ENCODE data around the gene ERN2.
A peak's percentile ranks its signal among the peaks of the same experiment; 100 is the strongest.

ERN2 gene

DNA sequence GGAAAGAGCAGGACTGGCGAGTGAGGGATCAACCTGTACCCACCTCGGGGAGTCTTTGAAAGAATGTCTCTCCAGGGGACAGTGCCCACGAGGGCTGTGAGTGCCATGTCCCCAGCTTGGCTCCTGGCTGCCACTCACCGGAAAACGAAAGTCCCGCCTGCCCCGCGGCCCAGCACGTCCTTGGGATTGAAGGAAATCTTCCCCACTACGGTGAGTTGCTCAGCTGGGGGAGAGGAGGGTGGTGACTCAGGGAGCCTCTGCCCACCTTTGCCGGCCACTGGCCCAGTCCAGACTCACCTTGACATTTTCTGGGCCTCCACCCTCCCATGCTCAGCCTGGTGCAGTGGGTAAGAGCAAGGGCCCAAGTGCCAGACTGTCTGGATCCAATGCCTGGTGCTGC, 17.3 kb downstream of the ERN2 start:
- TF ChIP-seq, protein P1, sequence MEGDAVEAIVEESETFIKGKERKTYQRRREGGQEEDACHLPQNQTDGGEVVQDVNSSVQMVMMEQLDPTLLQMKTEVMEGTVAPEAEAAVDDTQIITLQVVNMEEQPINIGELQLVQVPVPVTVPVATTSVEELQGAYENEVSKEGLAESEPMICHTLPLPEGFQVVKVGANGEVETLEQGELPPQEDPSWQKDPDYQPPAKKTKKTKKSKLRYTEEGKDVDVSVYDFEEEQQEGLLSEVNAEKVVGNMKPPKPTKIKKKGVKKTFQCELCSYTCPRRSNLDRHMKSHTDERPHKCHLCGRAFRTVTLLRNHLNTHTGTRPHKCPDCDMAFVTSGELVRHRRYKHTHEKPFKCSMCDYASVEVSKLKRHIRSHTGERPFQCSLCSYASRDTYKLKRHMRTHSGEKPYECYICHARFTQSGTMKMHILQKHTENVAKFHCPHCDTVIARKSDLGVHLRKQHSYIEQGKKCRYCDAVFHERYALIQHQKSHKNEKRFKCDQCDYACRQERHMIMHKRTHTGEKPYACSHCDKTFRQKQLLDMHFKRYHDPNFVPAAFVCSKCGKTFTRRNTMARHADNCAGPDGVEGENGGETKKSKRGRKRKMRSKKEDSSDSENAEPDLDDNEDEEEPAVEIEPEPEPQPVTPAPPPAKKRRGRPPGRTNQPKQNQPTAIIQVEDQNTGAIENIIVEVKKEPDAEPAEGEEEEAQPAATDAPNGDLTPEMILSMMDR (IDR thresholded peaks at IDR 0.05; ENCODE audit: insufficient read depth, low read length): no peak
- TF ChIP-seq SPI1 (IDR thresholded peaks at IDR 0.05; ENCODE audit: borderline replicate concordance, low read depth): no peak
- TF ChIP-seq POLR2AphosphoS5 (IDR thresholded peaks at IDR 0.05; ENCODE audit: low read depth): no peak
- TF ChIP-seq, protein P2, sequence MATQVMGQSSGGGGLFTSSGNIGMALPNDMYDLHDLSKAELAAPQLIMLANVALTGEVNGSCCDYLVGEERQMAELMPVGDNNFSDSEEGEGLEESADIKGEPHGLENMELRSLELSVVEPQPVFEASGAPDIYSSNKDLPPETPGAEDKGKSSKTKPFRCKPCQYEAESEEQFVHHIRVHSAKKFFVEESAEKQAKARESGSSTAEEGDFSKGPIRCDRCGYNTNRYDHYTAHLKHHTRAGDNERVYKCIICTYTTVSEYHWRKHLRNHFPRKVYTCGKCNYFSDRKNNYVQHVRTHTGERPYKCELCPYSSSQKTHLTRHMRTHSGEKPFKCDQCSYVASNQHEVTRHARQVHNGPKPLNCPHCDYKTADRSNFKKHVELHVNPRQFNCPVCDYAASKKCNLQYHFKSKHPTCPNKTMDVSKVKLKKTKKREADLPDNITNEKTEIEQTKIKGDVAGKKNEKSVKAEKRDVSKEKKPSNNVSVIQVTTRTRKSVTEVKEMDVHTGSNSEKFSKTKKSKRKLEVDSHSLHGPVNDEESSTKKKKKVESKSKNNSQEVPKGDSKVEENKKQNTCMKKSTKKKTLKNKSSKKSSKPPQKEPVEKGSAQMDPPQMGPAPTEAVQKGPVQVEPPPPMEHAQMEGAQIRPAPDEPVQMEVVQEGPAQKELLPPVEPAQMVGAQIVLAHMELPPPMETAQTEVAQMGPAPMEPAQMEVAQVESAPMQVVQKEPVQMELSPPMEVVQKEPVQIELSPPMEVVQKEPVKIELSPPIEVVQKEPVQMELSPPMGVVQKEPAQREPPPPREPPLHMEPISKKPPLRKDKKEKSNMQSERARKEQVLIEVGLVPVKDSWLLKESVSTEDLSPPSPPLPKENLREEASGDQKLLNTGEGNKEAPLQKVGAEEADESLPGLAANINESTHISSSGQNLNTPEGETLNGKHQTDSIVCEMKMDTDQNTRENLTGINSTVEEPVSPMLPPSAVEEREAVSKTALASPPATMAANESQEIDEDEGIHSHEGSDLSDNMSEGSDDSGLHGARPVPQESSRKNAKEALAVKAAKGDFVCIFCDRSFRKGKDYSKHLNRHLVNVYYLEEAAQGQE (IDR thresholded peaks at IDR 0.05; ENCODE audit: insufficient replicate concordance, low read depth): no peak
- TF ChIP-seq GABPA (IDR thresholded peaks at IDR 0.05; ENCODE audit: low read depth): no peak
- Histone ChIP-seq H3K27ac (replicated peaks) (no peak overlapping the region), H3K27me3 (ENCODE audit: insufficient read depth, poor library complexity, severe bottlenecking) (no peaks in the 10 kb centered on the region), H3K4me3 (replicated peaks; ENCODE audit: insufficient read depth, low read length) (no peak overlapping the region)
- no peak for DNase-seq (ENCODE audit: low read depth in 1 of 2, low spot score in 1 of 2)

DNA sequence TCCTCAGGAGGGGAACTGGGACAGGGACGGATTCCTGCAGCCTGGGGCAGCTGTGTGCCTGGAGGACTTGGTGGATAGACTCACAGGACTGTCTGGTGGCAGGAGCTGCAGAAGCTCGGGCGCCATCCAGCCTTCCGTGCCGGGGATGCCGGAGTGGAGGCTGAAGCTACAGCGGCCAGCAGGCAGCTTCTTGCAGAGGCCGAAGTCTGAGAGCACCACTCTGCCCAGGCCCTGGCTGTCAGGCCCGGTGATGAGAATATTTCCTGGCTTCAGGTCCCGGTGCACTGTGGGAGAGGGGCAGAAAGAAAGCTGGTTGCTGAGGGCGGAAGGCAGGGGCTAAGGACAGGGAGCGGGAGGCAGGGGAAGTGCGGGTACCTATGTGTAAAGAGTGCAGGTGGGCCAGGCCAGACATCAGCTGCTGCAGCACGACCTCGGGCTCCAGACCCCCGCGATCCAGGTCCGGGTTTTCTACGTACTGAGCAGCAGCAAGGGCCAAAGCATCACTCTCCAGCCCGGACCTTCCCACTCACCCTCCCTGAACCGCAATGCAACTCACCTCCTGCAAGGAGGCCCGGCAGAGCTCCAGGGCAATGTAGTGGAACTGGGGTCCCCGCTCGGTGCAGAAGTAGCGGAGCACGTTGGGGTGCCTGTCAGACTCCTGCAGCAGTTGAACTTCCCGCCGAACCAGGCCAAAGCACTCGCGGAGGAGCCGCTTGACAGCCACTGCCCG, 18.2 kb downstream of the ERN2 start:
- TF ChIP-seq SPI1 (IDR thresholded peaks at IDR 0.05; ENCODE audit: borderline replicate concordance, low read depth) (no peak), POLR2AphosphoS5 (IDR thresholded peaks at IDR 0.05; ENCODE audit: low read depth) (no peak), GABPA (IDR thresholded peaks at IDR 0.05; ENCODE audit: low read depth) (no peak)
- H3K27ac ChIP-seq (replicated peaks): no peak overlapping the region
- no peaks in the 10 kb centered on the region for H3K27me3 ChIP-seq (ENCODE audit: insufficient read depth, poor library complexity, severe bottlenecking)
- H3K4me3 ChIP-seq (replicated peaks; ENCODE audit: insufficient read depth, low read length): no peak overlapping the region
- no peak for DNase-seq (ENCODE audit: low read depth in 1 of 2, low spot score in 1 of 2)

DNA sequence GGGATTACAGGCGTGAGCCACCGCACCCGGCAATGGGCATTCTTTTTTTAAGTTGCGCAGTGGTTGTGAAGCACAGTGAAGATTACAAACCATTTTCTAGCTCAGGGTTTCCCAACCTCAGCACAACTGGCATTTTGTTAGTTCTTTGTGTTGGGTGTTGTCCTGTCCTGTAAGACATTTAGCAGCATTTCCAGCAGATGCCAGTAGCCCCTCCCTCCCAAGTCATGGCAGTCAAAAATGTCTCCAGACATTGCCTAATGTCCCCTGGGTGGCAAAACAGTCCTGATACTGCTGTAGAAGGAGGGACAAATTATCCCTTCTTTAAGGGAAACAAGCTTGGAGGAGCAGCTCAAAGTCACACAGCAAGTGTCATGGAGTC, 18.8 kb downstream of the ERN2 start:
- H3K27ac ChIP-seq (replicated peaks): no peak overlapping the region
- H3K4me3 ChIP-seq (replicated peaks; ENCODE audit: insufficient read depth, low read length): no peak overlapping the region
- no peaks in the 10 kb centered on the region for H3K27me3 ChIP-seq (ENCODE audit: insufficient read depth, poor library complexity, severe bottlenecking)
- TF ChIP-seq GABPA (IDR thresholded peaks at IDR 0.05; ENCODE audit: low read depth) (no peak), POLR2AphosphoS5 (IDR thresholded peaks at IDR 0.05; ENCODE audit: low read depth) (no peak), SPI1 (IDR thresholded peaks at IDR 0.05; ENCODE audit: borderline replicate concordance, low read depth) (no peak)
- TF ChIP-seq, protein P2 (IDR thresholded peaks at IDR 0.05; ENCODE audit: insufficient replicate concordance, low read depth): no peak
- TF ChIP-seq, protein P1 (IDR thresholded peaks at IDR 0.05; ENCODE audit: insufficient read depth, low read length): no peak
- no peak for DNase-seq (ENCODE audit: low read depth in 1 of 2, low spot score in 1 of 2)

DNA sequence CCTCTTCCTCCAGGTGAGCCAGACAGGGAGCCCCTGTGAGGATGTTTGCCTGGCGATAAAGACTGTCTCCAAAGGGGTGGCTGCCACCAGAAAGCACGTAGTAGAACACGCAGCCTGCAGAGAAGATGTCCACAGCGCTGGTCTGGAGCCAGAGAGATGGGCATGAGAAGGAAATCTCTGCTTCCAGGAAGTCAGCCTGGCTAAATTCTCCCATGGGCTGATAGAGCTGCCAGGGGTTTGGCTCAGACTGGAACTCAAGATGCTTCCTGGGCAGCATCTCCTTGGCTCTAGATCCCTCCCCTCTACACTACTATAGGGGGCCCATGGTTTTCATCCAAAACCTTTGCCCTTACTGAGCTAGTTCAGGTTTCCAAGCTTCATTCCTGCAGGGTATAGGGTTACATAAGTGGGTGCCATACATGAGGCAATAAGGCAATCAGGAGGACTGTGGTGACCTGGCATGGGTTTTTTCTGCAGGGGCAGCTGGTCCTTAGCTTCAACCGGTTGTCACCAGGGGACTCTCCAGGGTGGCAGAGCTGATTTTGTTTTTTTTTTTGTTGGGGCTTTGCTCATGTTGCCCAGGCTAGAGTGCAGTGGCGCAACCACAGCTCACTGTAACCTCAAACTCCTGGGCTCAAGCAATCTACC, 20.7 kb downstream of the ERN2 start:
- Histone ChIP-seq H3K4me3 (replicated peaks; ENCODE audit: insufficient read depth, low read length) (no peak overlapping the region), H3K27ac (replicated peaks) (no peak overlapping the region; the same call in 1 of the 2 replicates), H3K27me3 (ENCODE audit: insufficient read depth, poor library complexity, severe bottlenecking) (no peaks in the 10 kb centered on the region)
- TF ChIP-seq POLR2AphosphoS5 (IDR thresholded peaks at IDR 0.05; ENCODE audit: low read depth) (no peak), SPI1 (IDR thresholded peaks at IDR 0.05; ENCODE audit: borderline replicate concordance, low read depth) (no peak), GABPA (IDR thresholded peaks at IDR 0.05; ENCODE audit: low read depth) (no peak)
- TF ChIP-seq, protein P1 (IDR thresholded peaks at IDR 0.05; ENCODE audit: insufficient read depth, low read length): no peak
- peak in 1 of 2 experiments; percentile 36 for DNase-seq (ENCODE audit: low read depth in 1 of 2, low spot score in 1 of 2)

All from HL-60 (cell line).